SK-N-SH (cell line): ENCODE data around the gene DDAH1. TPM values are rescaled to one million over a fixed set of nuclear protein-coding genes. Genes with fewer than 3 reads are reported as not detected.

Experiments used
- CTCF ChIA-PET: fragments of 300-600, 350-600 bp; formaldehyde crosslinking; extraction: SDS; loops from one replicate; lab custom pipeline; 2021; lab: Yijun Ruan, JAX
- POLR2A ChIA-PET: fragments of 350-600 bp; sonication (Branson Sonifier 250); formaldehyde crosslinking; extraction: SDS; loops from one replicate; lab custom pipeline; 2020; ENCODE audit warnings: antibody characterized with exemption, inconsistent platforms; lab: Yijun Ruan, JAX
- DNase-seq: peaks from one replicate; pipeline ENCODE4 v3.0.0; 2012
- H2AFZ ChIP-seq: fragments of 200-600 bp; sonication (generic); 2 replicates; pipeline ENCODE4 v1.8.1; 2016; ENCODE audit warnings: antibody characterized with exemption, mild to moderate bottlenecking, low read depth
- H3F3A ChIP-seq: fragments of 200-600 bp; sonication (generic); replicated peaks from 2 replicates; pipeline ENCODE3; 2016; ENCODE audit warnings: antibody characterized with exemption, mild to moderate bottlenecking; ENCODE audit not compliant: insufficient read depth
- H3K27ac ChIP-seq, 2 experiments: fragments of 200-500 bp in 1 of 2; fragments of 200-600 bp in 1 of 2; sonication (Bioruptor generic) in 1 of 2; sonication (generic), shearing (Covaris generic) in 1 of 2; 2 replicates each; pipeline versions ENCODE4 v1.5.1 to v1.6.1; 2014 to 2016; ENCODE audit warnings: low read depth in 2 of 2, inconsistent platforms in 1 of 2, low read length in 1 of 2, mild to moderate bottlenecking in 1 of 2, mixed read lengths in 1 of 2
- H3K27me3 ChIP-seq: fragments of 200-600 bp; sonication (generic), shearing (Covaris generic); 2 replicates; pipeline ENCODE4 v1.6.1; 2016; ENCODE audit warnings: mixed run types; ENCODE audit not compliant: insufficient read depth
- H3K36me3 ChIP-seq, 2 experiments: fragments of 200-500 bp in 1 of 2; fragments of 200-600 bp in 1 of 2; sonication (Bioruptor generic) in 1 of 2; sonication (generic) in 1 of 2; replicated peaks in 1 of 2; 2 replicates each; pipeline versions ENCODE3 to v1.5.1; 2014 to 2016; ENCODE audit warnings: low read length in 1 of 2, mild to moderate bottlenecking in 1 of 2; ENCODE audit not compliant: insufficient read depth in 2 of 2, control insufficient read depth in 1 of 2
- H3K4me1 ChIP-seq, 2 experiments: fragments of 200-500 bp in 1 of 2; fragments of 200-600 bp in 1 of 2; sonication (Bioruptor generic) in 1 of 2; sonication (generic), shearing (Covaris generic) in 1 of 2; 2 replicates each; pipeline versions ENCODE4 v1.5.1 to v1.6.1; 2014 to 2016; ENCODE audit warnings: low read depth in 1 of 2, low read length in 1 of 2, mixed run types in 1 of 2; ENCODE audit not compliant: insufficient read depth in 2 of 2, control insufficient read depth in 1 of 2
- H3K4me2 ChIP-seq: fragments of 200-600 bp; sonication (generic), shearing (Covaris generic); 2 replicates; pipeline ENCODE4 v1.6.1; 2017; ENCODE audit warnings: mixed run types
- H3K4me3 ChIP-seq, 2 experiments: fragments of 200-500 bp in 1 of 2; fragments of 200-600 bp in 1 of 2; sonication (Bioruptor generic) in 1 of 2; sonication (generic), shearing (Covaris generic) in 1 of 2; 2 replicates each; pipeline versions ENCODE4 v1.5.1 to v1.8.1; 2014 to 2016; ENCODE audit warnings: low read depth in 2 of 2, inconsistent platforms in 1 of 2, low read length in 1 of 2, mild to moderate bottlenecking in 1 of 2, mixed read lengths in 1 of 2, moderate library complexity in 1 of 2
- H3K79me2 ChIP-seq: fragments of 200-600 bp; sonication (generic); 2 replicates; pipeline ENCODE4 v1.8.1; 2017; ENCODE audit warnings: mild to moderate bottlenecking; ENCODE audit not compliant: insufficient read depth
- H3K9ac ChIP-seq: fragments of 200-600 bp; sonication (generic); 2 replicates; pipeline ENCODE4 v1.6.1; 2017; ENCODE audit warnings: mixed run types
- H3K9me2 ChIP-seq: fragments of 200-600 bp; sonication (generic); 2 replicates; pipeline ENCODE4 v1.6.1; 2017; ENCODE audit warnings: mixed run types
- H3K9me3 ChIP-seq: fragments of 200-600 bp; sonication (generic); 2 replicates; pipeline ENCODE4 v1.6.1; 2017; ENCODE audit warnings: mixed run types, mild to moderate bottlenecking, moderate library complexity
- H4K20me1 ChIP-seq: fragments of 200-600 bp; sonication (generic); 2 replicates; pipeline ENCODE4 v1.6.1; 2017; ENCODE audit warnings: mild to moderate bottlenecking, mixed run types; ENCODE audit not compliant: insufficient read depth
- CHD2 ChIP-seq: fragments of 150-350 bp; IDR thresholded peaks from 2 replicates; pipeline ENCODE4 v1.6.1; 2018; ENCODE audit warnings: low read length; ENCODE audit not compliant: partially characterized antibody
- FOSL2 ChIP-seq: IDR thresholded peaks from 2 replicates; pipeline ENCODE4 v1.4.0; 2012; ENCODE audit warnings: low read depth, mild to moderate bottlenecking, moderate library complexity, borderline replicate concordance
- FOXJ3 ChIP-seq: sonication (generic); formaldehyde crosslinking; IDR thresholded peaks from 2 replicates; pipeline ENCODE4 v1.5.1; 2020; ENCODE audit warnings: mild to moderate bottlenecking, missing genetic modification reagents
- FOXM1 ChIP-seq: IDR thresholded peaks from 2 replicates; pipeline ENCODE4 v1.4.0; 2012; ENCODE audit warnings: low read depth, mild to moderate bottlenecking
- GABPA ChIP-seq: IDR thresholded peaks from 2 replicates; pipeline ENCODE4 v1.4.0; 2012; ENCODE audit warnings: low read depth, mild to moderate bottlenecking
- IRF3 ChIP-seq: fragments of 150-350 bp; IDR thresholded peaks from 2 replicates; pipeline ENCODE4 v1.6.1; 2016; ENCODE audit warnings: mild to moderate bottlenecking, low read depth, low read length
- JUND ChIP-seq: IDR thresholded peaks from 2 replicates; pipeline ENCODE4 v1.4.0; 2012
- MAX ChIP-seq: IDR thresholded peaks from 2 replicates; pipeline ENCODE4 v1.4.0; 2012; ENCODE audit warnings: low read depth
- NFIC ChIP-seq: IDR thresholded peaks from 2 replicates; pipeline ENCODE4 v1.4.0; 2012; ENCODE audit warnings: borderline replicate concordance
- NRF1 ChIP-seq: IDR thresholded peaks from 2 replicates; pipeline ENCODE4 v1.6.1; 2012; ENCODE audit warnings: low read depth, mild to moderate bottlenecking, low read length
- PBX3 ChIP-seq: IDR thresholded peaks from 2 replicates; pipeline ENCODE4; 2012
- POLR2AphosphoS5 ChIP-seq: IDR thresholded peaks from 2 replicates; pipeline ENCODE4 v1.6.1; 2012; ENCODE audit warnings: low read depth, low read length
- RAD21 ChIP-seq: IDR thresholded peaks from 2 replicates; pipeline ENCODE4 v1.6.1; 2012; ENCODE audit warnings: mild to moderate bottlenecking, low read length
- REST ChIP-seq: IDR thresholded peaks from 2 replicates; pipeline ENCODE4 v1.6.1; 2012; ENCODE audit warnings: mild to moderate bottlenecking, low read depth, low read length, moderate library complexity
- RFX5 ChIP-seq: IDR thresholded peaks from 2 replicates; pipeline ENCODE4 v1.6.1; 2012; ENCODE audit warnings: mild to moderate bottlenecking, improper control_type of control experiment, low read length
- RXRA ChIP-seq: IDR thresholded peaks from 2 replicates; pipeline ENCODE4 v1.4.0; 2012; ENCODE audit warnings: low read depth, mild to moderate bottlenecking, borderline replicate concordance
- SIN3A ChIP-seq: IDR thresholded peaks from 2 replicates; pipeline ENCODE4 v1.6.1; 2012; ENCODE audit warnings: low read depth, mild to moderate bottlenecking, low read length, moderate library complexity, borderline replicate concordance
- TEAD4 ChIP-seq: IDR thresholded peaks from 2 replicates; pipeline ENCODE4 v1.4.0; 2012; ENCODE audit warnings: mild to moderate bottlenecking, borderline replicate concordance; ENCODE audit not compliant: insufficient read depth
- YY1 ChIP-seq: IDR thresholded peaks from 2 replicates; pipeline ENCODE4 v1.4.0; 2012; ENCODE audit warnings: low read depth, mild to moderate bottlenecking
- ZBTB33 ChIP-seq: IDR thresholded peaks from 2 replicates; pipeline ENCODE4 v1.4.0; 2012; ENCODE audit warnings: low read depth, borderline replicate concordance
- WGBS: methylation state at CpG from one replicate; pipeline ENCODE4 v1.1.6; 2017; ENCODE audit warnings: low lambda C conversion rate; 5-methylcytosine and 5-hydroxymethylcytosine counted together
- polyA plus RNA-seq, 3 experiments: library from polyadenylated mRNA; depleted of rRNA; stranded (reverse); fragments of >200 nt; gene quantifications; 2 replicates each; pipeline ENCODE4 v1.2.3, GENCODE V29; 2012

Gene DDAH1
- polyA plus RNA-seq, 1 of the 3 experiments (the other 2 are of a cell fraction): 64.3 TPM

GRCh38 chr1:85475055-85475454, 10.1 kb upstream of the DDAH1 start (continued):
- TF ChIP-seq ZBTB33 (no peak), RFX5 (no peak), YY1 (no peak), RXRA (no peak), POLR2AphosphoS5 (no peak), TEAD4 (no peak), MAX (no peak), NRF1 (no peak), IRF3 (no peak), REST (no peak)

- Histone ChIP-seq H3K79me2 (peaks cover 12% of the 10 kb centered on the region; the same call in 1 of the 2 replicates), H3K9me3 (no peaks in the 10 kb centered on the region), H3K27ac (no peak overlapping the region), H3K4me1 (no peaks in the 10 kb centered on the region), H3K4me3 (no peak overlapping the region), H3F3A (peaks cover 13% of the 10 kb centered on the region), H3K27me3 (no peaks in the 10 kb centered on the region), H3K4me2 (no peak overlapping the region), H2AFZ (no peak overlapping the region), H3K9ac (no peak overlapping the region), H4K20me1 (no peaks in the 10 kb centered on the region), H3K9me2 (no peaks in the 10 kb centered on the region), H3K36me3 (peaks cover 7 to 25% of the 10 kb centered on the region in 2 experiments)
- no peak for DNase-seq
- POLR2A ChIA-PET: no interaction called here
- CTCF ChIA-PET: no interaction called here
- 79% methylated on average over 6 of the region's 6 CpGs for WGBS
- TF ChIP-seq CHD2 (no peak), PBX3 (no peak), FOSL2 (no peak), RXRA (no peak), RAD21 (no peak), FOXJ3 (no peak), IRF3 (no peak), POLR2AphosphoS5 (no peak), SIN3A (no peak), GABPA (no peak), ZBTB33 (no peak), YY1 (no peak), RFX5 (no peak), JUND (no peak), NRF1 (no peak), NFIC (no peak), FOXM1 (no peak)
These were observed 8.4 kb upstream of the DDAH1 start for GRCh38 chr1:85473390-85473789.
